ENCODE results near the gene CD44. TPM values are rescaled to one million over a fixed set of nuclear protein-coding genes. Genes with fewer than 3 reads are reported as not detected.

The CD44 gene
- total RNA-seq, 3 donors from 2014 or later (not counting 1 experiment from before 2014, with no cell fraction given): 354 to 638 (median 490) TPM

GRCh38 chr11:35151683-35152280 is 12.8 kb downstream of the CD44 start:
- H3K4me1 ChIP-seq (ENCODE audit: control insufficient read depth, insufficient read depth, low read length): peaks cover 56% of the 10 kb centered on the region
- no peaks in the 10 kb centered on the region for H3K9me3 Mint-ChIP-seq
- no peaks in the 10 kb centered on the region for H3K27me3 Mint-ChIP-seq (ENCODE audit: low read depth in 2 of 2)
- no peak overlapping the region for H3K4me3 ChIP-seq (ENCODE audit: low read length)
- no peaks in the 10 kb centered on the region for H3K27me3 ChIP-seq (ENCODE audit: control insufficient read depth, insufficient read depth, low read length)
- peak overlapping the region; percentile 24 to 28 for H3K27ac Mint-ChIP-seq
- ATAC-seq (no peak), DNase-seq (no peak)
- TF ChIP-seq CTCF (IDR thresholded peaks at IDR 0.05): no peak
- no peak overlapping the region for H3K27ac ChIP-seq (ENCODE audit: low read length)
- H3K9me3 ChIP-seq (ENCODE audit: control insufficient read depth, insufficient read depth, low read length): no peaks in the 10 kb centered on the region
- H3K4me1 Mint-ChIP-seq: peaks cover 79 to 87% of the 10 kb centered on the region in 2 donors
- no peak overlapping the region for H3K4me3 Mint-ChIP-seq
- H3K36me3 Mint-ChIP-seq: no peaks in the 10 kb centered on the region
- peaks cover 4% of the 10 kb centered on the region for H3K36me3 ChIP-seq (ENCODE audit: control insufficient read depth, insufficient read depth, low read length)
- intact Hi-C loops (cut with micrococcal nuclease): no loop called here
- 78% methylated on average over 3 of the region's 3 CpGs for WGBS (ENCODE audit: insufficient coverage)

- Histone ChIP-seq H3K9me3 (ENCODE audit: control insufficient read depth, insufficient read depth, low read length) (no peaks in the 10 kb centered on the region), H3K27me3 (ENCODE audit: control insufficient read depth, insufficient read depth, low read length) (no peaks in the 10 kb centered on the region), H3K4me1 (ENCODE audit: control insufficient read depth, insufficient read depth, low read length) (peaks cover 52% of the 10 kb centered on the region), H3K4me3 (ENCODE audit: low read length) (no peak overlapping the region), H3K27ac (ENCODE audit: low read length) (no peak overlapping the region), H3K36me3 (ENCODE audit: control insufficient read depth, insufficient read depth, low read length) (peaks cover 6% of the 10 kb centered on the region)
- DNase-seq (no peak), ATAC-seq (no peak)
- H3K27me3 Mint-ChIP-seq (ENCODE audit: low read depth in 2 of 2): no peaks in the 10 kb centered on the region
- 99% methylated on average over 3 of the region's 3 CpGs for WGBS (ENCODE audit: insufficient coverage)
- no peak overlapping the region for H3K4me3 Mint-ChIP-seq
- H3K36me3 Mint-ChIP-seq: no peaks in the 10 kb centered on the region
- H3K9me3 Mint-ChIP-seq: no peaks in the 10 kb centered on the region
- no peak for TF ChIP-seq CTCF (IDR thresholded peaks at IDR 0.05)
- peaks cover 77 to 91% of the 10 kb centered on the region in 2 donors for H3K4me1 Mint-ChIP-seq
- intact Hi-C loops (cut with micrococcal nuclease): no loop called here
- peak overlapping the region in 1 of 2 donors; percentile 10 for H3K27ac Mint-ChIP-seq
Observed at GRCh38 chr11:35152575-35152974, 13.6 kb downstream of the CD44 start.

- WGBS (ENCODE audit: insufficient coverage): 94% methylated on average over 2 of the region's 2 CpGs
- peaks cover 52% of the 10 kb centered on the region for H3K4me1 ChIP-seq (ENCODE audit: control insufficient read depth, insufficient read depth, low read length)
- ATAC-seq (no peak), DNase-seq (no peak)
- Mint-ChIP-seq H3K27ac (peak overlapping the region in 1 of 2 donors; percentile 84), H3K27me3 (ENCODE audit: low read depth in 2 of 2) (no peaks in the 10 kb centered on the region), H3K9me3 (no peaks in the 10 kb centered on the region), H3K4me3 (no peak overlapping the region), H3K4me1 (peaks cover 79 to 93% of the 10 kb centered on the region in 2 donors), H3K36me3 (no peaks in the 10 kb centered on the region)
- no peaks in the 10 kb centered on the region for H3K9me3 ChIP-seq (ENCODE audit: control insufficient read depth, insufficient read depth, low read length)
- no peak overlapping the region for H3K27ac ChIP-seq (ENCODE audit: low read length)
- no peak for TF ChIP-seq CTCF (IDR thresholded peaks at IDR 0.05)
- no peak overlapping the region for H3K4me3 ChIP-seq (ENCODE audit: low read length)
- H3K27me3 ChIP-seq (ENCODE audit: control insufficient read depth, insufficient read depth, low read length): no peaks in the 10 kb centered on the region
- intact Hi-C loops (cut with micrococcal nuclease): no loop called here
- peaks cover 6% of the 10 kb centered on the region for H3K36me3 ChIP-seq (ENCODE audit: control insufficient read depth, insufficient read depth, low read length)
Observed at GRCh38 chr11:35153280-35153679, 14.3 kb downstream of the CD44 start.

GRCh38 chr11:35154952-35155351 is 16.0 kb downstream of the CD44 start:
- Histone ChIP-seq H3K4me3 (ENCODE audit: low read length) (no peak overlapping the region), H3K27me3 (ENCODE audit: control insufficient read depth, insufficient read depth, low read length) (no peaks in the 10 kb centered on the region), H3K4me1 (ENCODE audit: control insufficient read depth, insufficient read depth, low read length) (peaks cover 66% of the 10 kb centered on the region), H3K27ac (ENCODE audit: low read length) (no peak overlapping the region), H3K36me3 (ENCODE audit: control insufficient read depth, insufficient read depth, low read length) (peaks cover 11% of the 10 kb centered on the region), H3K9me3 (ENCODE audit: control insufficient read depth, insufficient read depth, low read length) (no peaks in the 10 kb centered on the region)
- 88% methylated on average over 1 of the region's 1 CpG for WGBS (ENCODE audit: insufficient coverage)
- no peaks in the 10 kb centered on the region for H3K36me3 Mint-ChIP-seq
- ATAC-seq (no peak), DNase-seq (no peak)
- H3K27ac Mint-ChIP-seq: peak overlapping the region; percentile 4 to 84
- no peak for TF ChIP-seq CTCF (IDR thresholded peaks at IDR 0.05)
- peak overlapping the region; percentile 2 for H3K4me3 Mint-ChIP-seq
- no peaks in the 10 kb centered on the region for H3K9me3 Mint-ChIP-seq
- intact Hi-C loops (cut with micrococcal nuclease): no loop called here
- H3K4me1 Mint-ChIP-seq: peaks cover 82 to 90% of the 10 kb centered on the region in 2 donors
- H3K27me3 Mint-ChIP-seq (ENCODE audit: low read depth in 2 of 2): no peaks in the 10 kb centered on the region

Measured in natural killer cell (primary cell).